SK-N-SH treated with all-trans-retinoic acid at 6 μM for 48 hours (cell line): ENCODE measurements around the gene NTM.

Source experiments
- CREB5 ChIP-seq: fragments of 250-450 bp; sonication (Bioruptor Pico); IDR thresholded peaks from 2 replicates; pipeline ENCODE4 v1.5.1; 2020; ENCODE audit warnings: low read depth, mild to moderate bottlenecking, moderate library complexity
- CSDC2 ChIP-seq: fragments of 250-450 bp; sonication (Bioruptor Pico); IDR thresholded peaks from 2 replicates; pipeline ENCODE4 v1.5.0; 2020; ENCODE audit warnings: mild to moderate bottlenecking, moderate library complexity
- CSRNP3 ChIP-seq: fragments of 250-450 bp; sonication (Bioruptor Pico); IDR thresholded peaks from 2 replicates; pipeline ENCODE4 v1.5.1; 2021; ENCODE audit warnings: mild to moderate bottlenecking, moderate library complexity
- ISL1 ChIP-seq: fragments of 250-450 bp; sonication (Bioruptor Pico); IDR thresholded peaks from 2 replicates; pipeline ENCODE4 v2.1.2; 2022; ENCODE audit warnings: mild to moderate bottlenecking, moderate library complexity
- PATZ1 ChIP-seq: fragments of 250-450 bp; sonication (Bioruptor Pico); IDR thresholded peaks from 2 replicates; pipeline ENCODE4 v1.8.0; 2020; ENCODE audit warnings: mild to moderate bottlenecking, moderate library complexity, borderline replicate concordance
- PPARA ChIP-seq: fragments of 250-450 bp; sonication (Bioruptor Pico); IDR thresholded peaks from 2 replicates; pipeline ENCODE4 v1.5.0; 2020; ENCODE audit warnings: mild to moderate bottlenecking, borderline replicate concordance
- RARB ChIP-seq: fragments of 250-450 bp; sonication (Bioruptor Pico); IDR thresholded peaks from 2 replicates; pipeline ENCODE4 v1.8.0; 2021; ENCODE audit warnings: mild to moderate bottlenecking, moderate library complexity
- TOX ChIP-seq: fragments of 250-450 bp; sonication (Bioruptor Pico); IDR thresholded peaks from 2 replicates; pipeline ENCODE4 v1.8.0; 2021; ENCODE audit warnings: mild to moderate bottlenecking, moderate library complexity, borderline replicate concordance
- ZFP3 ChIP-seq: fragments of 250-450 bp; sonication (Bioruptor Pico); IDR thresholded peaks from 2 replicates; pipeline ENCODE4 v1.5.0; 2020; ENCODE audit warnings: mild to moderate bottlenecking, moderate library complexity
- ZFP30 ChIP-seq: fragments of 450-650 bp; formaldehyde crosslinking; IDR thresholded peaks from 2 replicates; pipeline ENCODE4 v1.5.0; 2022; ENCODE audit warnings: mild to moderate bottlenecking, moderate library complexity
- ZNF70 ChIP-seq: fragments of 450-650 bp; formaldehyde crosslinking; IDR thresholded peaks from 2 replicates; pipeline ENCODE4 v1.5.0; 2020; ENCODE audit warnings: mild to moderate bottlenecking, moderate library complexity

- TF ChIP-seq ZNF70 (CRISPR knock-in tag) (no peak), ZFP3 (CRISPR knock-in tag) (no peak), CREB5 (CRISPR knock-in tag) (no peak), PATZ1 (CRISPR knock-in tag) (no peak), TOX (CRISPR knock-in tag) (no peak), CSDC2 (CRISPR knock-in tag) (no peak), CSRNP3 (CRISPR knock-in tag) (no peak), RARB (no peak), PPARA (CRISPR knock-in tag) (no peak), ISL1 (no peak), ZFP30 (no peak)
These were observed 416.7 kb downstream of the NTM start for GRCh38 chr11:131787119-131787518.
